Subcutaneous abdominal adipose tissue (tissue), 5 donors: Measurements from ENCODE around the gene MCC.
A peak's percentile ranks its signal among the peaks of the same experiment; 100 is the strongest.
"Not testable (repeated sequence)": the region's sequence is repeated elsewhere in the genome, so short reads cannot be mapped to it uniquely, and the experiment has no call there.

Experiments
- H3K27ac ChIP-seq: one replicate; pipeline ENCODE4 v1.7.0; 2013; ENCODE audit warnings: low read depth, mild to moderate bottlenecking, inconsistent platforms, low read length, moderate library complexity
- H3K27me3 ChIP-seq, 5 donors: one replicate each; pipeline ENCODE4 v1.7.0; 2013; ENCODE audit warnings: low read length in 5 of 5, inconsistent platforms in 1 of 5; ENCODE audit not compliant: control insufficient read depth in 5 of 5, insufficient read depth in 4 of 5
- H3K36me3 ChIP-seq, 5 donors: one replicate each; pipeline ENCODE4 v1.7.0; 2013; ENCODE audit warnings: low read length in 5 of 5; ENCODE audit not compliant: control insufficient read depth in 5 of 5, insufficient read depth in 5 of 5
- H3K4me1 ChIP-seq, 5 donors: one replicate each; pipeline ENCODE4 v1.7.0; 2013; ENCODE audit warnings: low read length in 5 of 5, mild to moderate bottlenecking in 3 of 5, moderate library complexity in 1 of 5; ENCODE audit not compliant: control insufficient read depth in 5 of 5, insufficient read depth in 5 of 5
- H3K4me3 ChIP-seq, 5 donors: one replicate each; pipeline ENCODE4 v1.7.0; 2013; ENCODE audit warnings: low read length in 5 of 5, low read depth in 1 of 5
- H3K9ac ChIP-seq, 5 donors: one replicate each; pipeline ENCODE4 v1.7.0; 2013; ENCODE audit warnings: low read length in 5 of 5, mild to moderate bottlenecking in 4 of 5, moderate library complexity in 3 of 5
- H3K9me3 ChIP-seq, 5 donors: one replicate each; pipeline ENCODE4 v1.7.0; 2013; ENCODE audit warnings: low read length in 5 of 5; ENCODE audit not compliant: control insufficient read depth in 5 of 5
- donor health status: healthy.
- donor health status: healthy.
- donor health status: healthy.
- donor health status: healthy.
- donor health status: healthy.

Gene MCC

GRCh38 chr5:113434889-113435288, 53.4 kb downstream of the MCC start, which contains the start of gene TSSK1B:
Gene TSSK1B, minus strand, starts transcription at chr5:113434989. Its CDS starts 150 bp downstream, at chr5:113434839.
- Histone ChIP-seq H3K4me1 (no peaks in the 10 kb centered on the region), H3K4me3 (no peak within 1 kb of the TSS), H3K9me3 (no peaks in the 10 kb centered on the region), H3K9ac (no peak within 1 kb of the TSS), H3K27me3 (peaks cover 0 to 3% (median 0%) of the 10 kb centered on the region in 5 donors), H3K36me3 (no peaks in the 10 kb centered on the region), H3K27ac (no peak within 1 kb of the TSS)

- Histone ChIP-seq H3K9ac (no peak overlapping the region), H3K36me3 (no peaks in the 10 kb centered on the region), H3K4me1 (no peaks in the 10 kb centered on the region), H3K9me3 (no peaks in the 10 kb centered on the region), H3K4me3 (no peak overlapping the region), H3K27ac (no peak overlapping the region), H3K27me3 (peaks cover 0 to 3% (median 0%) of the 10 kb centered on the region in 5 donors)
These were observed 54.2 kb downstream of the MCC start for GRCh38 chr5:113433862-113434612.

GRCh38 chr5:113433071-113433470, 55.2 kb downstream of the MCC start:
- Histone ChIP-seq H3K4me1 (no peaks in the 10 kb centered on the region), H3K27me3 (peaks cover 0 to 3% (median 0%) of the 10 kb centered on the region in 5 donors), H3K9ac (no peak overlapping the region), H3K9me3 (no peaks in the 10 kb centered on the region), H3K36me3 (no peaks in the 10 kb centered on the region), H3K4me3 (no peak overlapping the region), H3K27ac (no peak overlapping the region)

GRCh38 chr5:113427871-113428574, 60.2 kb downstream of the MCC start:
- H3K27me3 ChIP-seq: no peaks in the 10 kb centered on the region
- H3K27ac ChIP-seq: no peak overlapping the region

GRCh38 chr5:113425909-113426308, 62.3 kb downstream of the MCC start:
- no peak overlapping the region for H3K4me3 ChIP-seq
- peaks cover 0 to 4% (median 0%) of the 10 kb centered on the region in 5 donors for H3K4me1 ChIP-seq
- no peaks in the 10 kb centered on the region for H3K27me3 ChIP-seq
- H3K27ac ChIP-seq: no peak overlapping the region
- no peak overlapping the region for H3K9ac ChIP-seq
- no peaks in the 10 kb centered on the region for H3K36me3 ChIP-seq
- no peaks in the 10 kb centered on the region for H3K9me3 ChIP-seq

More at GRCh38 chr5:113427871-113428574, 60.2 kb downstream of the MCC start:
- Histone ChIP-seq H3K9me3 (no peaks in the 10 kb centered on the region), H3K4me1 (peaks cover 0 to 4% (median 0%) of the 10 kb centered on the region in 5 donors), H3K9ac (no peak overlapping the region), H3K4me3 (no peak overlapping the region), H3K36me3 (no peaks in the 10 kb centered on the region)

GRCh38 chr5:113421693-113422092, 66.6 kb downstream of the MCC start:
- H3K9ac ChIP-seq: no peak overlapping the region
- H3K9me3 ChIP-seq: no peaks in the 10 kb centered on the region
- H3K4me3 ChIP-seq: no peak overlapping the region
- H3K27me3 ChIP-seq: no peaks in the 10 kb centered on the region
- peaks cover 0 to 4% (median 0%) of the 10 kb centered on the region in 5 donors for H3K4me1 ChIP-seq
- H3K36me3 ChIP-seq: no peaks in the 10 kb centered on the region
- H3K27ac ChIP-seq: no peak overlapping the region

GRCh38 chr5:113405530-113405929, 82.7 kb downstream of the MCC start:
- Histone ChIP-seq H3K27ac (no peak overlapping the region), H3K36me3 (no peaks in the 10 kb centered on the region), H3K4me3 (no peak overlapping the region), H3K27me3 (no peaks in the 10 kb centered on the region), H3K4me1 (peaks cover 0 to 3% (median 0%) of the 10 kb centered on the region in 5 donors), H3K9ac (no peak overlapping the region), H3K9me3 (peaks cover 0 to under 1% (median 0%) of the 10 kb centered on the region in 5 donors)

- Histone ChIP-seq H3K36me3 (no peaks in the 10 kb centered on the region), H3K27me3 (no peaks in the 10 kb centered on the region), H3K27ac (no peak overlapping the region), H3K9ac (peak overlapping the region in 1 of 5 donors; percentile 11), H3K9me3 (no peaks in the 10 kb centered on the region), H3K4me1 (peaks cover 0 to 3% (median 0%) of the 10 kb centered on the region in 5 donors), H3K4me3 (no peak overlapping the region)
These were observed 84.0 kb downstream of the MCC start for GRCh38 chr5:113404269-113404668.

- not testable (repeated sequence) for H3K27me3 ChIP-seq, H3K4me1 ChIP-seq, H3K9ac ChIP-seq, H3K27ac ChIP-seq, H3K36me3 ChIP-seq, H3K4me3 ChIP-seq, H3K9me3 ChIP-seq
These were observed 90.3 kb downstream of the MCC start for GRCh38 chr5:113397986-113398385.

GRCh38 chr5:113397046-113397445, 91.2 kb downstream of the MCC start:
- H3K36me3 ChIP-seq: no peaks in the 10 kb centered on the region
- H3K27ac ChIP-seq: no peak overlapping the region
- H3K4me1 ChIP-seq: no peaks in the 10 kb centered on the region
- H3K27me3 ChIP-seq: no peaks in the 10 kb centered on the region
- no peak overlapping the region for H3K9ac ChIP-seq
- no peak overlapping the region for H3K4me3 ChIP-seq
- H3K9me3 ChIP-seq: no peaks in the 10 kb centered on the region
